Right renal cortex interstitium (tissue), 3 donors: ENCODE results near the gene SNRPB2. TPM values are rescaled to one million over a fixed set of nuclear protein-coding genes. Genes with fewer than 3 reads are reported as not detected.

Source experiments
- DNase-seq, 3 donors: peaks; one replicate each; pipeline ENCODE4 v3.0.0-alpha.2; 2013; ENCODE audit warnings: low read depth in 3 of 3, low spot score in 2 of 3
- polyA plus RNA-seq, 3 donors: library from polyadenylated mRNA; unstranded; fragments of 120-200 nt; gene quantifications; one replicate each; pipeline ENCODE4 v1.2.1, GENCODE V29; 2013; ENCODE audit not compliant: insufficient read length in 3 of 3

Gene SNRPB2
- polyA plus RNA-seq: 100 to 1,000 TPM; 122 to 130 (median 125) TPM

DNA sequence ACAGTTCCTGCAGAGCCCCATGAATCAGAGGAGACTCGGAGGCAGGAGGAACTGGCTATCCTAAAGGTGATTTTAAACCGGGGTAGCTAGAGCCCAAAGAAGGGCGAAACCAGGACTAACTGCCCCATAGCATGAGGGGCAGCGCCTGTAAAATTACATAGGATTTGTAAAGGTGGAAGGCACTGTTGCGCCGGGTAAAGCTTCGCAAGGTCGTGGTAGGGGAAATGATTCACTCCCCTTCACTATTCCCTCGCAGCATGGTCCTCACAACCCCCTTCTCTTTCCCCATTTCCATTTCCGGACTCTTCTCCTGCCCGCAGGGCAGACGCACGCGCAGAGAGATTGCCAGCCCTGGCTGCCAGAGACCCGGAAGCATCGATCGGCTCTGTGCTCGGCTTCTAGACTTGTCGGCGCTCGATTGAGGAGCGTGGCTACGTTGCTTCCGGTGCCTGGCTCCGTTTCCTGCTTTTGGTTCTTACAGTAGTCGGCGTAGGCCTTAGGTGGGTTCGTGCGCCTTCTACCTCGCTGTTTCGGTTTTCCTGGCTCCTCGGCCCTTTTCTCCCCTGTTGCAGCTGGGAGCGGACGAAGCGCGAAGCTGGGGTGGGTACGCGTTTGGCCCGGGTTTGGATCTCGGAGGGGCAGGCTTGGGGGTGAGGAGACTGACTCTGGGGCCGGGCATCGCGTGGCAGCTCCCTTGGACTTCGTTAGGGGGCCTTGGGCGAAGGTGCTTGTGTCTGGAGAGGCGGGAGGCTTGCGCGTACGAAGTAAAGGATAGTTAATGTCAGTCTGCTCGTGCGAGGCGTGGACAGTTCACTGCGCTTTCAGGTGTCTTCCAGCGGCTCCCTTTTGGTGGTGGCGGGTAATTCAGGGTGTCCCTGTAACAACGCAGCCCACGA, at the start of gene SNRPB2:
SNRPB2 (plus strand) TSS at position 462 of the 896 bp plus-strand sequence. CDS start 1,677 bp downstream, outside the sequence.
- DNase-seq: peak; percentile 84 to 92 (median 88)

DNA sequence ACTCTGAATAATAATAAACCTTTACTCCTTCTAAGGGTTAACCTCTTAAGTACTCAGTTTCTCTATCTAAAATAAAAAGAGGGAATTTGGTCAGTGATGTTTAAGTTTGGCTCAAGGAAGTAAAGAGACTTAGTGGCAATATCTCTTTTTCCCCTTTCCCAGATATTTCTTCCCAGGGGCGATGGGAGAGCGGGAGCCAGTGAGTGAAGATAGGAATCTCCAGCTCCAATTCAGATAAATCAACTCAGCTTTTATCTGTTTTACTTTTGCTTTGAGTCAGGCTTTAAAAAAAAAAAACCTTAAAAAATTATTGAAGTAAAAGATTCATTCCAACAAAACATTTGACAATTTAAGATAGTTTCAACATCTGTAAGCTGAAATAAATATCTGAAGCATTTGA, 45.4 kb upstream of the SNRPB2 start:
- no peak for DNase-seq

GRCh38 chr20:16689906-16690305, 39.9 kb upstream of the SNRPB2 start:
- no peak for DNase-seq

- no peak for DNase-seq
Observed at GRCh38 chr20:16691381-16691780, 38.4 kb upstream of the SNRPB2 start.

DNA sequence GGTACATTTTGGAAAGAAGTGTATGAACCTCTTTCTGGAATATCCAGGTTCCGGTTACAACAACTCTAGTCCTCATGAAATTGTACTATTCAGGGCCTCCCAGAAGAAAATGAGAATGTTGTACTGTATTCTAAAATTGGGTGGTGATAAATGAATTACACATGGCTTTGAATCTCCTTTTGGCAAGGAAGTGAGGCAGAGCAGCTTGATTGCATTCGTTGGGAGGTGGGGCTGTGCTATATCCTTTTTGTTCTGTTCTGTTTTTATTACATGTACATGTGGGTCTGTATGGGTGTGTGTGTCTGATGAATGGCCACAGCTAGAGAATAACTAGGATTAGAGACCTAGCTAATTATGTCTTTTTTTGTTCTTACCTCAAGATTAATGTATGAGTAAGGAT, 37.8 kb upstream of the SNRPB2 start:
- no peak for DNase-seq

DNA sequence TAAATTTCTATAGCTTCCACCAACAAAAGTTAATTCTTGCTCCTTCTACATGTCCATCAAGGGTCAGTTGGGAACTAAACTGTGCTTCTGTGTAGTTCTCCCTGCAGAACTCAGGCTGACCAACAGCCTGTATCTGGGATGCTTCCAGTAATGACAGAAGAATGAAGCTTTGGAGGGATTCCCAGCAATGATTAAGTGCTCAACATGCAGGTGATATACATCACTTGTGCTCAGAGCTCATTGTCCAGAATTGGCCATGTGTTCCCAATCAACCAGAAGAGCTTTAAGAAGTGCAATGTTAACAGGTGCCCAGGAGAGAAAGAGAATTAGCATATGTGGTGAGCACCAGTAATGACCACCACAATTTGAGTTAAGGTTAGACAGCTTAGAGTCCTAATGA, 37.4 kb upstream of the SNRPB2 start:
- DNase-seq: no peak

GRCh38 chr20:16693278-16693677, 36.5 kb upstream of the SNRPB2 start:
- no peak for DNase-seq

DNA sequence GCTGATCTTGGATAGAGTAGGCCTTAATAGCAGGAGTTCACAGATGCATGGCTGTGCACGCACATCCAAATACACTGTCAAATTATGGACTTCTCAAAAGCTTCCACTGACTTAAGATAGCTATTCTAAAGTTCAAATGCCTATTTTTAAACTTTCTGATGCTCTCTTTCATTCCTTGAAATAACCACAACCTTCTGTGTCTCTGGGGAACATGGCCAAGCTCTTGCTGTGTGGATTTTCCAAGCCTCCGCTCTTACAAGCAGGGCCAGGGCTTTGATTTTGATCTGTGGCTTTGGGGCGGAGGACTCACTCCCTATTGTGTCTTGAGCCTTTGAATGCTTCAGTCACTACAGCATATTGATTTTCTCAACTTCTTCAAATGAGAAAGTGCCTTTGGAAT, 35.7 kb upstream of the SNRPB2 start:
- DNase-seq: no peak

DNA sequence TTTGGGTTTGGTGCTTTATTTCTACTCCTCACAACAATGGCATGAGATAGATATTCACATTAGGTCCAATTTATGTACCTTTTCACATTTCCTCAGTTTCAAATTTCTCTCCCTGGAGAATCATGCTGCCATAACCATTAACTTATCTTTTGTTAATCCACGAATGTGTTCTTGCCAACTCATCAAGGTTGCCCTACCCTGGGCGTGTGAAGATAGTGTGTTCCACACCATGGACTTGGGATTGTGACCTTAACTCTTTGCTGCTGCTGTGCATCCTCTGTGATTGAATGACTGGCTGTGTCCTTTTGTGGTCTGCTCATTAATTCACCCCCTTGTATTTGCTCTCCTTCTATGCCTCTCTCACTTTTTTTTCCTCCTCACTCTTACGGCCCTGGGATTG, 34.2 kb upstream of the SNRPB2 start:
- DNase-seq: no peak

- no peak for DNase-seq
Observed at GRCh38 chr20:16699293-16699692, 30.5 kb upstream of the SNRPB2 start.

GRCh38 chr20:16701296-16701695, 28.5 kb upstream of the SNRPB2 start:
- no peak for DNase-seq

DNA sequence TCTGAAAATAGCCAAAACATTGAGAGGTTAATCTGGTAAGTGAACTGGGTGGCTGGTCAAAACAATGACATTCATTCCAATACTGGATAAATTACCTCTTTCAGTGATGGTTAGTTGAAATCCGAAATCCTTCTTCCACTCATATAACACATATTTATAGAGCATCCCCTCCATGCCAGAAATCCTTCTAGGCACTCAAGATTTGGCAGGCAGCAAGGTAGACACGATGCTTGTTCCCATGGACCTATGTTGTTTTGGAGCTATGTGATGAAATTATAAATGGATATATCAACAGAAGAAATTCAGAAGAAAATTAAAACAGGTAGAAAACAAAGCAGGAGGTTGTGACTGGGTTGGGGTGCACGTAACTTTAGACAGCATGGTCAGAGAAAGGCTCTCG, 26.3 kb upstream of the SNRPB2 start:
- DNase-seq: no peak

GRCh38 chr20:16707674-16708073, 22.2 kb upstream of the SNRPB2 start:
- DNase-seq: no peak

GRCh38 chr20:16708602-16709001, 21.2 kb upstream of the SNRPB2 start:
- no peak for DNase-seq

- DNase-seq: no peak
Observed at GRCh38 chr20:16709017-16709416, 20.8 kb upstream of the SNRPB2 start.

- no peak for DNase-seq
Observed at GRCh38 chr20:16710781-16711180, 19.0 kb upstream of the SNRPB2 start.

DNA sequence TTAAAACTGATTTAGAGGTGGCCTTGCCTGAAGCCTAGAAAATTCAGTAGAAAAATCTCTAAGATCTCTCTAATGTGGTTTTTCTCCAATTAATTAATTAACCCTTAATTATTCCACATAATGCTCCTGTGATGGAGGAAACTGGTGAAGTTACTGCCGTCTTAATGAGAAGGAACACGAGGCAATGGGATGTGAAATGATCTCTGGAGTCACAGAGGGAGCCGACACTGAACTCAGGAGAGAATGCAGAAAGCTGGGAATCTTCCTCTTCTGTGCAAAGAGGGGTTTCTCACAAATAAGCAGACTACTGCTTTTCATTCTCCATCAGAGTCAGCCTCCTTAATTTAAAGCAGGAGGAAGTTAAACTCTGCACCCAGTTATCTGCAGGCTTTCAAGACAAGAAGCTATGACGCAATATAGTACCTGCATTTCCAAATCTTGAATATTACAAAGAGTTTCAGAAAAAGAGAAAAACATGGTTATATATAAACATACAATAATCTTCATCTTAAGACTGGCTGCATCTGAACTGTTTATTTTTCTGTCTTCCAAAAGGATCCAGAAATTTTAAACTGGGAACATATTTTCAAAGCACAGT, 18.1 kb upstream of the SNRPB2 start:
- DNase-seq: no peak

DNA sequence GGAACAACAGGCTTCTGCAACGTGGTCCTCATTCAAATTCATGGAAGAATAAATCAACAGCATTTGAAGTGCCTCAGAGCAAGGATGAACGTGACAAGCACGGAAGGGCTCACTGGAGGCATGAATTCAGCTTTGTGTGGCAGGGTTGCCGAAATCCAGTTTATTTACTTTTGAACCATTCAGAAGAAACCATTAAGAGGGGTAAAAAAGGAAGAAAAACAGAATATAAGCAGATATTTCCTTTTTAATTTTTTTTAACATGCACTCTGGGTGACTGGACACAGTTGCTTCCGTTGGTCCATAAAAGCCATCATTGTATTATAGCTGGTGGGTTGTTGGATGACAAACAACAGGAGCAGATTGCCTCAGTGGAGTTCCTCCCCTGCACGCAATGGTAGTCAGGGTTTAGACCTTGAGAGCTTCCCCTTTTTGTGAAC, 17.3 kb upstream of the SNRPB2 start:
- no peak for DNase-seq

DNA sequence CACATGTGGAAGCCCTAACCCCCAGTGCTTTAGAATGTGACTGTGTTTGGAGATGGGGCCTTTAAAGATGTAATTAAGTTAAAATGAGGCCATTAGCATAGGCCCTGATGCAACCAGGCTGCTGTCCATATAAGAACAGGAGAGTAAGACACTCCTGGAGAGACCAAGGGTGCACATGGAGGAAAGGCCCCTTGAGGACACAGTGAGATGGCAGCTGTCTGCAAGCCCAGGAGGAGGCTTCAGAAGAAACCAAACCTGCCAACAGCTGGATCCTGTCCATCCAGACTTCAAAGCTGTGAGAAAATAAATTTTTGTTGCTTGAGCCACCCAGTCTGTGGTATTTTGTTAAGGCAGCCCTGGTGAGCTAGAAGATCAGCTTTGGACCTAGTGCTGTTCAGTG, 16.8 kb upstream of the SNRPB2 start:
- DNase-seq: no peak

- DNase-seq: no peak
Observed at GRCh38 chr20:16714242-16714641, 15.6 kb upstream of the SNRPB2 start.

DNA sequence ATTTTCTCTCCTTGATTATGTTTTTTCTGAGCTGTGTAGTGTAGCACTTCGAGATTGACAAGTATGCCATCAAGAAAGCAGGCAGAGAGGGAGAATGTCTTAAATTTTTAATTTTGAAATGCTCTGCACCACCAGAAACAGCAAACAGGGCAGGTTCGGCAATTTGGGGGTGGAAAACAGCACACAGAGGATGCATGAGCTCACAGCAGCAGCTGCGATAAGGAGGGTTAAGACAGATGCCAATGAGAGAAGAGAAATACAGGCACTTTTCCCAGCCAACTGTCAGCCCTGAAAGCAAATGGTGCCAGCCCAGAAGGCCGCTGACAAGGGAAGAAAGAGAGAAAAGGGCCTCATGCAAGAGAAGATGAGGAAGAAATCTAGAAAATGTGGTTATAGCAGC, 15.1 kb upstream of the SNRPB2 start:
- no peak for DNase-seq

DNA sequence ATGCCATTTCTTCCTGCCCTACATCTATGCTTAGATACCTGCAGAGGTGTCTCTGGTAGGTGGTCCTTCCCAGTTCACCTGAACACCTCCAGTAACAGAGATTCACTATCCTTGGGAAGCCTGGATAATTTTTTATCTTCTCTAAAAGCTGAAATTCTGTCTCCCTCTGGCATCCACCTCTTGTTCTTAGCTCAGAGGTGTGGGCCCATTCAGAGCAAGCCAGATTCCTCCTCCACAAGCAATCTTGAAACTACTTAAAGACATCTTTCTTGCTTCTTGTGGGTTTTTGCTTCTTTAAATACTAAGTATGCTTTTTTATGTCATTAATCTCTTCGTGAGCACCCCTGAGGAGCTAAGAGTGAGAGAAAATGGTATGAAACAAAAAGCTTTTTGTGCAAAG, 10.4 kb upstream of the SNRPB2 start:
- no peak for DNase-seq
